ENCODE results near the gene GPC4. TPM values are rescaled to one million over a fixed set of nuclear protein-coding genes. Genes with fewer than 3 reads are reported as not detected.
"Not testable (repeated sequence)": the region's sequence is repeated elsewhere in the genome, so short reads cannot be mapped to it uniquely, and the experiment has no call there.

Gene GPC4
- total RNA-seq, 1 experiment from 2014 or later = 2.7 TPM

GRCh38 chrX:133306316-133306715 lies 109.0 kb downstream of the GPC4 start:
- no peak for DNase-seq (ENCODE audit: low spot score)

GRCh38 chrX:133305348-133305747 lies 109.9 kb downstream of the GPC4 start:
- DNase-seq (ENCODE audit: low spot score) = no peak

- DNase-seq (ENCODE audit: low spot score) = no peak
Measured at GRCh38 chrX:133302775-133303445, 112.4 kb downstream of the GPC4 start.

- DNase-seq (ENCODE audit: low spot score) = no peak
Measured at GRCh38 chrX:133300591-133300990, 114.7 kb downstream of the GPC4 start.

GRCh38 chrX:133297284-133297683 lies 118.0 kb downstream of the GPC4 start:
- DNase-seq (ENCODE audit: low spot score) = peak; percentile 73

GRCh38 chrX:133294126-133294525 lies 121.2 kb downstream of the GPC4 start:
- no peak for DNase-seq (ENCODE audit: low spot score)

- no peak for DNase-seq (ENCODE audit: low spot score)
Measured at GRCh38 chrX:133290076-133290475, 125.2 kb downstream of the GPC4 start.

- DNase-seq (ENCODE audit: low spot score) = no peak
Measured at GRCh38 chrX:133287860-133288259, 127.4 kb downstream of the GPC4 start.

GRCh38 chrX:133285341-133285740 lies 129.9 kb downstream of the GPC4 start:
- no peak for DNase-seq (ENCODE audit: low spot score)

- DNase-seq (ENCODE audit: low spot score) = not testable (repeated sequence)
Measured at GRCh38 chrX:133279112-133279730, 136.1 kb downstream of the GPC4 start.

- DNase-seq (ENCODE audit: low spot score) = no peak
Measured at GRCh38 chrX:133273180-133273579, 142.1 kb downstream of the GPC4 start.

GRCh38 chrX:133269168-133269567 lies 146.1 kb downstream of the GPC4 start:
- DNase-seq (ENCODE audit: low spot score) = no peak

GRCh38 chrX:133267621-133268020 lies 147.7 kb downstream of the GPC4 start:
- DNase-seq (ENCODE audit: low spot score) = no peak

GRCh38 chrX:133265331-133265730 lies 150.0 kb downstream of the GPC4 start:
- DNase-seq (ENCODE audit: low spot score) = no peak

GRCh38 chrX:133258481-133258880 lies 156.8 kb downstream of the GPC4 start:
- DNase-seq (ENCODE audit: low spot score) = peak; percentile 21

- peak; percentile 8 for DNase-seq (ENCODE audit: low spot score)
Measured at GRCh38 chrX:133254666-133255065, 160.6 kb downstream of the GPC4 start.

GRCh38 chrX:133251204-133251603 lies 164.1 kb downstream of the GPC4 start:
- DNase-seq (ENCODE audit: low spot score) = no peak

- no peak for DNase-seq (ENCODE audit: low spot score)
Measured at GRCh38 chrX:133250184-133251100, 164.8 kb downstream of the GPC4 start.
